HepG2 (cell line): ENCODE data around the gene HS3ST3B1. TPM values are rescaled to one million over a fixed set of nuclear protein-coding genes. Genes with fewer than 3 reads are reported as not detected.

Experiments used
- ATAC-seq: fragments of 200-7000 bp; cut with Tn5 transposase; 3 replicates; pipeline ENCODE4 v1.9.1; 2020; ENCODE audit warnings: mild to moderate bottlenecking, moderate library complexity
- BruUV-seq: library from RNA; stranded (reverse); fragments of 400-500 nt; replicated peaks from 2 replicates; lab custom pipeline; 2021; lab: Mats Ljungman, UMichigan
- CTCF ChIA-PET: fragments of 300-600 bp; formaldehyde crosslinking; extraction: SDS; loops from one replicate; lab custom pipeline; 2021; ENCODE audit warnings: low total read pairs, inconsistent platforms, low intra/inter-chr PET ratio; lab: Yijun Ruan, JAX
- POLR2A ChIA-PET: fragments of 350-600 bp; sonication (Branson Sonifier 250); formaldehyde crosslinking; loops from one replicate; lab custom pipeline; 2020; ENCODE audit warnings: antibody characterized with exemption, inconsistent platforms; lab: Yijun Ruan, JAX
- DNase-seq: peaks from one replicate; pipeline ENCODE4 v3.0.0-alpha.2; 2015; ENCODE audit warnings: low spot score
- FAIRE-seq: peaks from 3 replicates; lab custom pipeline; 2011; peaks lifted over from hg19 to GRCh38; lab: Jason Lieb, UNC
- H2AFZ ChIP-seq: one replicate; pipeline ENCODE4 v1.6.1; 2011; ENCODE audit warnings: low read length, inconsistent platforms
- H3K27ac ChIP-seq: fragments of 300-600 bp; 3 replicates; pipeline ENCODE4 v1.8.0; 2011; ENCODE audit warnings: mixed run types, mild to moderate bottlenecking, mixed read lengths, low read length, inconsistent platforms; ENCODE audit not compliant: insufficient read depth; ENCODE audit errors: extremely low read length
- H3K27me3 ChIP-seq, 2 experiments: fragments of 200-600 bp in 1 of 2; 2 replicates in 1 of 2; 3 replicates in 1 of 2; pipeline versions ENCODE4 v1.6.0 to v1.8.0; 2011; ENCODE audit warnings: low read length in 2 of 2, mild to moderate bottlenecking in 2 of 2, moderate library complexity in 2 of 2, inconsistent platforms in 1 of 2; ENCODE audit not compliant: insufficient read depth in 2 of 2, control insufficient read depth in 1 of 2
- H3K36me3 ChIP-seq, 2 experiments: fragments of 200-600 bp in 1 of 2; replicated peaks in 1 of 2; 2 replicates in 1 of 2; 3 replicates in 1 of 2; pipeline versions ENCODE4 v1.5.1 to v1.8.0; 2011; ENCODE audit warnings: low read length in 2 of 2, inconsistent platforms in 1 of 2; ENCODE audit not compliant: insufficient read depth in 2 of 2, control insufficient read depth in 1 of 2
- H3K4me1 ChIP-seq: 2 replicates; pipeline ENCODE4 v1.5.1; 2012; ENCODE audit warnings: low read length, inconsistent platforms; ENCODE audit not compliant: insufficient read depth
- H3K4me2 ChIP-seq: 2 replicates; pipeline ENCODE4 v1.6.0; 2011; ENCODE audit warnings: low read depth, low read length, inconsistent platforms
- H3K4me3 ChIP-seq, 3 experiments: fragments of 200-600 bp in 1 of 3; sonication (generic), shearing (Covaris generic) in 1 of 3; replicated peaks in 1 of 3; 2 replicates each; pipeline ENCODE4 v1.5.1; 2011 to 2016; ENCODE audit warnings: low read length in 3 of 3, inconsistent platforms in 2 of 3, low read depth in 2 of 3, mild to moderate bottlenecking in 2 of 3, control low read depth in 1 of 3, mixed read lengths in 1 of 3; ENCODE audit not compliant: insufficient read depth in 1 of 3
- H3K79me2 ChIP-seq: one replicate; pipeline ENCODE4 v1.6.1; 2011; ENCODE audit warnings: low read length, inconsistent platforms; ENCODE audit not compliant: insufficient read depth
- H3K9ac ChIP-seq: 2 replicates; pipeline ENCODE4 v1.6.0; 2011; ENCODE audit warnings: mild to moderate bottlenecking, low read depth, low read length, inconsistent platforms; ENCODE audit not compliant: insufficient read depth
- H3K9me3 ChIP-seq: 2 replicates; pipeline ENCODE4 v1.5.1; 2012; ENCODE audit warnings: mild to moderate bottlenecking, low read length
- H4K20me1 ChIP-seq: 2 replicates; pipeline ENCODE4 v1.6.0; 2011; ENCODE audit warnings: inconsistent platforms, mild to moderate bottlenecking, low read length, moderate library complexity; ENCODE audit not compliant: insufficient read depth
- HNRNPH1 ChIP-seq: fragments of 200-400 bp; formaldehyde crosslinking; optimal IDR thresholded peaks from 2 replicates; pipeline ENCODE3; 2017; ENCODE audit warnings: mild to moderate bottlenecking, low read depth, low read length
- ZBTB26 ChIP-seq: IDR thresholded peaks from 2 replicates; pipeline ENCODE4 v1.6.1; 2016; ENCODE audit warnings: missing compliant biosample characterization, missing genetic modification reagents, borderline replicate concordance
- ZBTB4 ChIP-seq: sonication (generic); formaldehyde crosslinking; IDR thresholded peaks from 2 replicates; pipeline ENCODE4 v1.4.0; 2020; ENCODE audit warnings: missing genetic modification reagents, mild to moderate bottlenecking, borderline replicate concordance
- ZFP1 ChIP-seq: IDR thresholded peaks from 2 replicates; pipeline ENCODE4 v1.6.1; 2016
- ZNF230 ChIP-seq: sonication (generic); formaldehyde crosslinking; IDR thresholded peaks from 2 replicates; pipeline ENCODE4 v1.4.0; 2020; ENCODE audit warnings: mild to moderate bottlenecking, missing genetic modification reagents
- ZNF264 ChIP-seq: sonication (generic); formaldehyde crosslinking; IDR thresholded peaks from 2 replicates; pipeline ENCODE4 v1.4.0; 2020; ENCODE audit warnings: missing genetic modification reagents
- ZNF331 ChIP-seq: sonication (generic); formaldehyde crosslinking; IDR thresholded peaks from 2 replicates; pipeline ENCODE4 v1.4.0; 2020; ENCODE audit warnings: missing genetic modification reagents
- WGBS: methylation state at CpG from one replicate; pipeline ENCODE4 v1.1.6; 2017; ENCODE audit warnings: low lambda C conversion rate; 5-methylcytosine and 5-hydroxymethylcytosine counted together
- in situ Hi-C: cut with HindIII; loops from 2 replicates; pipeline ENCODE4 v1.10.0; 2017; ENCODE audit warnings: low pct_unique_long_range_greater_than_20kb; ENCODE audit not compliant: extremely low pct_ligation_motif_present
- intact Hi-C: fragments of 100-400 bp; cut with micrococcal nuclease; formaldehyde crosslinking; loops from one replicate; pipeline ENCODE4 v1.10.0; 2022; ENCODE audit not compliant: unreplicated experiment
- polyA plus RNA-seq, 8 experiments: library from polyadenylated mRNA; depleted of rRNA in 3 of 8; stranded (reverse) in 7 of 8; unstranded in 1 of 8; fragments of >200 nt; fragmentation: Illumina TruSeq in 4 of 8; extraction: Trizol in 4 of 8; gene quantifications; 2 replicates each; pipeline versions ENCODE4 v1.2.1 to v1.2.3, GENCODE V29; 2011 to 2016; ENCODE audit warnings: low read depth in 4 of 8, missing spikeins in 1 of 8, mixed read lengths in 1 of 8; ENCODE audit not compliant: insufficient read depth in 1 of 8
- total RNA-seq, 5 experiments: library from RNA; depleted of rRNA; stranded (reverse); fragments of >200 nt; fragmentation: Illumina TruSeq; extraction: Trizol; gene quantifications; 2 replicates each; pipeline ENCODE4 v1.2.3, GENCODE V29; 2016; ENCODE audit warnings: low read depth in 1 of 5
- TF ChIP-seq, protein P1 (sequence below): sonication (generic); formaldehyde crosslinking; IDR thresholded peaks from 2 replicates; pipeline ENCODE4 v1.4.0; 2020; ENCODE audit warnings: mild to moderate bottlenecking, missing genetic modification reagents

Gene HS3ST3B1
- total and polyA plus RNA-seq, 2 of the 13 experiments (the other 11 are each of a cell fraction or from before 2014, with no cell fraction given): 15.7 to 39.5 TPM

GRCh38 chr17:14353861-14354474, 53.1 kb downstream of the HS3ST3B1 start (continued):
- TF ChIP-seq ZBTB26 (CRISPR knock-in tag) (no peak), HNRNPH1 (no peak), ZNF264 (CRISPR knock-in tag) (no peak), ZFP1 (CRISPR knock-in tag) (no peak), ZBTB4 (CRISPR knock-in tag) (no peak)
- TF ChIP-seq, protein P1, sequence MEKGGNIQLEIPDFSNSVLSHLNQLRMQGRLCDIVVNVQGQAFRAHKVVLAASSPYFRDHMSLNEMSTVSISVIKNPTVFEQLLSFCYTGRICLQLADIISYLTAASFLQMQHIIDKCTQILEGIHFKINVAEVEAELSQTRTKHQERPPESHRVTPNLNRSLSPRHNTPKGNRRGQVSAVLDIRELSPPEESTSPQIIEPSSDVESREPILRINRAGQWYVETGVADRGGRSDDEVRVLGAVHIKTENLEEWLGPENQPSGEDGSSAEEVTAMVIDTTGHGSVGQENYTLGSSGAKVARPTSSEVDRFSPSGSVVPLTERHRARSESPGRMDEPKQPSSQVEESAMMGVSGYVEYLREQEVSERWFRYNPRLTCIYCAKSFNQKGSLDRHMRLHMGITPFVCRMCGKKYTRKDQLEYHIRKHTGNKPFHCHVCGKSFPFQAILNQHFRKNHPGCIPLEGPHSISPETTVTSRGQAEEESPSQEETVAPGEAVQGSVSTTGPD (CRISPR knock-in tag): no peak

DNA sequence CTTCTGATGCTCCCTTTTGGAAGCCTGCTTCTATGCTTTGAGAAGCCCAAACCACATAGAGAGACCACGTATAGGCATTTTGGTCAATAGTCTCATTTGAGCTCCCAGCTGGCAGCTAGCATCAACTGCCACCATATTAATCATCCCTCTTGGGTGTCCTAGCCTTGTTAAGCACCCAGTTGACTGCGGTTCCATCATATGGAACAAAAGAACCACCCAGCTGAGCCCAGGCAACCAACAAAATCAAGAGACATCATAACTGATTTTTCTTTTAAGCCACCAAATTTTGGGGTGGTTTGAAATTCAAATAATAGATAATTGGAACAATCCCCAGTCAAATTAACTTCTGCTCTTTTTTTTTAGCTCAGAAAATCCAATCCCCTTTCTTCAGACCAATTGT, 53.9 kb downstream of the HS3ST3B1 start:
- Histone ChIP-seq H3K36me3 (no peaks in the 10 kb centered on the region; a peak in 1 of 5 replicates), H3K4me3 (no peak overlapping the region), H3K27ac (no peak overlapping the region), H3K79me2 (no peaks in the 10 kb centered on the region), H3K9ac (no peak overlapping the region), H3K4me1 (peaks cover 34% of the 10 kb centered on the region), H2AFZ (no peak overlapping the region), H3K27me3 (no peaks in the 10 kb centered on the region), H3K4me2 (no peak overlapping the region), H3K9me3 (no peaks in the 10 kb centered on the region), H4K20me1 (no peaks in the 10 kb centered on the region)
- FAIRE-seq (no peak), DNase-seq (no peak), ATAC-seq (no peak)
- peak; percentile 95 for TF ChIP-seq ZNF331 (CRISPR knock-in tag)
- no peak for TF ChIP-seq ZNF230 (CRISPR knock-in tag)
- BruUV-seq: no TSS peak
- ChIA-PET POLR2A (no interaction called here), CTCF (no interaction called here)
- in situ Hi-C loops: no loop called here
- 100% methylated on average over 2 of the region's 2 CpGs for WGBS
- intact Hi-C loops: no loop called here
